Aorta (tissue), 5 donors: Measurements from ENCODE around the gene EXT2. TPM values are rescaled to one million over a fixed set of nuclear protein-coding genes. Genes with fewer than 3 reads are reported as not detected.

Source experiments
- ATAC-seq: fragments of 200-7000 bp; cut with Tn5 transposase; one replicate; pipeline ENCODE4 v1.9.1; 2022; ENCODE audit warnings: moderate library complexity; ENCODE audit not compliant: low FRiP score
- DNase-seq, 2 donors: peaks; one replicate each; pipeline ENCODE4 v3.0.0-alpha.2; 2020
- H3K27ac ChIP-seq, 2 donors: one replicate each; pipeline ENCODE4 v1.5.1; 2013; ENCODE audit warnings: low read length in 2 of 2, mild to moderate bottlenecking in 2 of 2, moderate library complexity in 2 of 2, control low read depth in 1 of 2, inconsistent platforms in 1 of 2, low read depth in 1 of 2
- H3K27me3 ChIP-seq, 2 donors: one replicate each; pipeline ENCODE4 v1.6.1; 2013; ENCODE audit warnings: control low read depth in 1 of 2, low read length in 1 of 2, mild to moderate bottlenecking in 1 of 2, moderate library complexity in 1 of 2; ENCODE audit not compliant: insufficient read depth in 2 of 2, control insufficient read depth in 1 of 2
- H3K36me3 ChIP-seq, 2 donors: one replicate each; pipeline ENCODE4 v1.6.1; 2013; ENCODE audit warnings: control low read depth in 1 of 2, low read length in 1 of 2, mild to moderate bottlenecking in 1 of 2; ENCODE audit not compliant: insufficient read depth in 2 of 2, control insufficient read depth in 1 of 2
- H3K4me1 ChIP-seq, 2 donors: one replicate each; pipeline ENCODE4 v1.6.1; 2013; ENCODE audit warnings: low read length in 2 of 2, control low read depth in 1 of 2, mild to moderate bottlenecking in 1 of 2, moderate library complexity in 1 of 2; ENCODE audit not compliant: insufficient read depth in 2 of 2, control insufficient read depth in 1 of 2
- H3K4me3 ChIP-seq, 2 donors: one replicate each; pipeline ENCODE4 v1.5.1; 2013; ENCODE audit warnings: low read length in 2 of 2, control low read depth in 1 of 2, mild to moderate bottlenecking in 1 of 2
- H3K9me3 ChIP-seq: one replicate; pipeline ENCODE4 v1.6.1; 2013; ENCODE audit warnings: mild to moderate bottlenecking, low read length; ENCODE audit not compliant: control insufficient read depth
- WGBS, 2 donors: extraction: QIAGEN DNeasy Blood & Tissue Kit; methylation state at CpG; one replicate each; pipeline ENCODE4 v1.1.7; 2013; 5-methylcytosine and 5-hydroxymethylcytosine counted together
- intact Hi-C, 2 donors: fragments of 100-400 bp; cut with DNase I; formaldehyde crosslinking; loops; one replicate each; pipeline versions ENCODE4 v1.14.2 to v1.15.0; 2022
- polyA plus RNA-seq, 2 donors: library from polyadenylated mRNA; stranded (reverse); fragments of 200-250 nt; gene quantifications; one replicate each; pipeline ENCODE4 v1.2.3, GENCODE V29; 2013
- total RNA-seq, 2 donors: library from RNA; stranded (reverse); fragmentation: NEBNext Ultra II Directional; extraction: Animal tissue kit (Norgen Biotek cat#: 25700); gene quantifications; one replicate each; pipeline ENCODE4 v1.2.1, GENCODE V29; 2021
- donor health status: healthy with polysubstance abuse.
- donor health status: Bipolar disorder and iron deficiency.
- donor health status: DM: no; HTN: no; CAD: no.
- donor health status: DM: no; HTN: no; CAD: no.
- donor health status: DM: yes; HTN: yes; CAD: no.

The EXT2 gene
- total and polyA plus RNA-seq, 4 donors, result 16.0 to 69.4 (median 51.6) TPM

DNA sequence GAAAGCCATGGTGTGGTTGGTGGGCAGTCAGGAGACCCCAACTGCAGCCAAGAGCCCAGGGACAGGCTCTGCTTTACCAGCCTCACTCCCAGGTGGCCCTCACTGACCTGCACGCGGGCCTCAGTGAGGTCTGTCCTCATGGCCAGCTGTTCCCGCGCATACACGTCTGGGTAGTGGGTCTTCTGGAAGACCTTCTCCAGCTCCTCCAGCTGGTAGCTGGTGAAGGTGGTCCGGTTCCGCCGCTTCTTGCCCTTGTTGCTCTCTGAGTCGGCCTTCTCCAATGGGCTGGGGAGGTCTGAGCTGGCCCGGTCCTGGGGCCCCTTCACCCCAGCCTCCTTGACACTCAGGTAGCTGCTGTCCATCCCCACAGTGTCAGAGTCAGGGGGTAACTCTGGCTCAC, 179.8 kb downstream of the EXT2 start:
- no peak overlapping the region for H3K27ac ChIP-seq
- H3K9me3 ChIP-seq, result no peaks in the 10 kb centered on the region
- ATAC-seq (no peak), DNase-seq (no peak)
- WGBS, 2 donors, result 91 to 96% methylated on average over 10 of the region's 10 CpGs
- no peaks in the 10 kb centered on the region for H3K27me3 ChIP-seq
- H3K4me1 ChIP-seq, result no peaks in the 10 kb centered on the region
- no peak overlapping the region for H3K4me3 ChIP-seq
- H3K36me3 ChIP-seq, result no peaks in the 10 kb centered on the region
- intact Hi-C loops, result no loop called here

- DNase-seq (no peak), ATAC-seq (no peak)
- H3K9me3 ChIP-seq, result no peaks in the 10 kb centered on the region
- H3K27me3 ChIP-seq, result no peaks in the 10 kb centered on the region
- H3K4me3 ChIP-seq, result no peak overlapping the region
- 85 to 89% methylated on average over 7 of the region's 7 CpGs for WGBS, 2 donors
- no peak overlapping the region for H3K27ac ChIP-seq
- intact Hi-C loops, result no loop called here
- no peaks in the 10 kb centered on the region for H3K4me1 ChIP-seq
- no peaks in the 10 kb centered on the region for H3K36me3 ChIP-seq
Measured at GRCh38 chr11:44275961-44276550, 180.6 kb downstream of the EXT2 start.

DNA sequence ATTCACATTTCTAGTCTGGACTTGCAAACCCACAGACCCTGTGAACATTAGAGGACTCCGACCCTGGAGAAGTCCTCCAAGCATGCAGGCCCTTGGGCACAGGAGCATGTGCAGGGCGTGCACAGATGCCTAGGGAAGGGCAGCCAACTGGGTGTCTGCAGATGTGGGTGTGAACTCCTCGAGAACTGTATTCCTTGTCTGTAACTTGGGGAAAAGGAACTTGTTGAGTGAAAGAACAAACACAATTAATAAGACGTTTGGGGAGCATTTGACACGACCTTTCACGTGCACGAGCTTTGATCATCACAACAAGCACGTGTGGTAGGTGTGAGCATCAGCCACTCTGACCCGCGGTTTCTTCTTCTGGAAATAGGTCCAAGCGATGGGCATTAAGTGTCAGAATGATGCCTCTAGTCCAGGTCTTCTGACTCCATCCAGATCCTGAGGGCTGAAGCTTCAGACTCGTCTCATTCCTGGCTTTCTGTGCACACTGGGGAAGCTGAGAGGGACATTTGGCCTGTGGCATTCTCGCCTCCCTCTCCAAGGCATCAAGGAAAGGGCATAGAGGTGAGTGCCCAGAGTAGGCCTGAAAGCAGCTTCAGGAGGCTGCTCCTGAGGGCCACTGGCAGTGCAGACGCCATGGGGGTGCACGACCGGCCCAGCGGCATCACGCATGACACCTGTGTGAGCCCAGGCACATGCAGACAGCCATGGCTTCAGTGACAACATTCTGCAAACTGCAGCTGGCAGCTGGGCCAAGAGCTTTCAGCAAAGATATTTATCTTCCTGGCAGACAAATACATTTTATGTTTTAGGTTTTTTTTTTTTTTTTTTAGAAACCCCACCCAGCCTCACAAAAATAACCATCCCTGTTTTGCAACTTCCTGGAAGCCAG, 182.0 kb downstream of the EXT2 start:
- H3K4me3 ChIP-seq, result no peak overlapping the region
- no peaks in the 10 kb centered on the region for H3K9me3 ChIP-seq
- WGBS, 2 donors, result 83 to 84% methylated on average over 18 of the region's 18 CpGs
- H3K27ac ChIP-seq, result no peak overlapping the region
- no peaks in the 10 kb centered on the region for H3K36me3 ChIP-seq
- H3K4me1 ChIP-seq, result no peaks in the 10 kb centered on the region
- intact Hi-C loops, result no loop called here
- ATAC-seq (no peak), DNase-seq (no peak)
- H3K27me3 ChIP-seq, result no peaks in the 10 kb centered on the region

DNA sequence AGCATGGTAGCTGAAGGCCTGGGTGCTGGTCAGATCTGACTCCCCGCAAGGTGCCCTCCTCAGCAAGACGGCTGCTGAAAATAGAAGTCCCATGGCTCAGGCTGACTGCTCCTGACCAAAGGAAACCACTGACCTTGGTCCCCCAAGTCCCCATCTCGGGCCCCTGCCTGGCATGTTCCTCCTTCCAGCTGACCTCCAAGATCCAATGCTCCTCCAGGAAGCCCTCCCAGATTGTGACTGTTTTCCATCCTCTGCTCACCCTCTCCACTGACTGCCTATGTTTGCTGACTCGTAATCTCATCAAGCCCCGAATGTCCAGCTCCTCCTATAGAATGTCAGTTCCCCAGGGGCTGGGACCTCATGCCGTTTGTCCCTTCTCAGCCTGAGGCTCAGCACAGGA, 184.0 kb downstream of the EXT2 start:
- H3K27ac ChIP-seq, result no peak overlapping the region
- ATAC-seq, result no peak
- intact Hi-C loops, result no loop called here
- H3K36me3 ChIP-seq, result no peaks in the 10 kb centered on the region
- WGBS, 2 donors, result 71 to 85% methylated on average over 6 of the region's 6 CpGs
- DNase-seq, result no peak
- no peak overlapping the region for H3K4me3 ChIP-seq
- H3K4me1 ChIP-seq, result no peaks in the 10 kb centered on the region
- H3K27me3 ChIP-seq, result no peaks in the 10 kb centered on the region
- no peaks in the 10 kb centered on the region for H3K9me3 ChIP-seq

DNA sequence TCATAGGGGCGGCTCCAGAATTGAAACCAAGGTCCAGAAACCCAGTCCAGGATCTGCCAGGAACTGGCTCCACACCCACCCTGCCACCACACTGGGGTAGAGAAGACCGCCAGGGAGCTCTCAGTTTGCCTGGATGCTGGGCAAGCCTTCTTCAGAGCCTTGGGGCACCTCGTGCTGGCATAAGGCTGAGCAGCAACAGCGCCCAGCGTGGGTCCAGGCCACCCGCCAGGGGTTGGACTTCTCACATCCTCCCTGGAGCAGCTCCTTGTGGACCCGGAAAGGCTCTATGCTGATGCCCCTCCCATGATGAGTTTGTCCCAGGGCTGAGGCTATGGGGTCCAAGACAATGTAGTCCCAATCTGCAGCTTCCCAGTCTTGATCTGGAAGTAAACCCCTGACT, 184.8 kb downstream of the EXT2 start:
- H3K27ac ChIP-seq, result no peak overlapping the region
- no peaks in the 10 kb centered on the region for H3K27me3 ChIP-seq
- H3K4me3 ChIP-seq, result no peak overlapping the region
- H3K9me3 ChIP-seq, result no peaks in the 10 kb centered on the region
- no peaks in the 10 kb centered on the region for H3K4me1 ChIP-seq
- H3K36me3 ChIP-seq, result no peaks in the 10 kb centered on the region
- 86 to 88% methylated on average over 7 of the region's 7 CpGs for WGBS, 2 donors
- no peak for ATAC-seq
- intact Hi-C loops, result loop anchor here in 1 of 2 donors (10.0 kb wide), 1 partner anchor 145 kb away; no protein-coding TSS in a partner anchor
- no peak for DNase-seq

GRCh38 chr11:44281151-44281550, 185.7 kb downstream of the EXT2 start:
- H3K4me3 ChIP-seq, result no peak overlapping the region
- intact Hi-C loops, result loop anchor here in 1 of 2 donors (10.0 kb wide), 1 partner anchor 146 kb away; no protein-coding TSS in a partner anchor
- no peak for ATAC-seq
- no peaks in the 10 kb centered on the region for H3K4me1 ChIP-seq
- H3K27ac ChIP-seq, result no peak overlapping the region
- no peak for DNase-seq
- no peaks in the 10 kb centered on the region for H3K9me3 ChIP-seq
- 97% methylated on average over 9 of the region's 9 CpGs for WGBS, 2 donors
- no peaks in the 10 kb centered on the region for H3K36me3 ChIP-seq
- no peaks in the 10 kb centered on the region for H3K27me3 ChIP-seq

GRCh38 chr11:44282620-44283019, 187.1 kb downstream of the EXT2 start:
- intact Hi-C loops, result loop anchor here in 1 of 2 donors (10.0 kb wide), 1 partner anchor 148 kb away; no protein-coding TSS in a partner anchor
- H3K9me3 ChIP-seq, result no peaks in the 10 kb centered on the region
- 89% methylated on average over 5 of the region's 5 CpGs for WGBS, 2 donors

DNA sequence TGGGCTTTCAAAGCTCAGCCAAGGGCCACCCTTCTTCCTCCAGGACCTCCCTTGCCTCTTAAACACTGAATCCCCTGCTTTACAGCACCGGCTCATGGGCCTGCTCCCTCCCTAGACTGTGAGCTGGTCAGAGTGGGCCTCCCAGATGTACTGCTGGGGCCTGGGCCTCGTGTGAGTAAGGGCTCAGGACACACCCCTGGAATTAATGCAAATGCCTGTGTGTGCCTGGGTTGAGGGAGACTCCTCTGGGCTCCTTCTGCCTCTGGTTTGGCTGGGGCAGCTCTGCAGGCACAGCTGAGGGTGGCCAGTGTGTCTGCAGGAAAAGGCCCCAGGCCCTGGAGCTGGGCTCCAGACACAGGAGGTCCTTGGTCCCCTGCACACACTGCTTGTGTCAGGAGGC, 190.3 kb downstream of the EXT2 start:
- Histone ChIP-seq H3K9me3 (no peaks in the 10 kb centered on the region), H3K4me3 (no peak overlapping the region), H3K36me3 (no peaks in the 10 kb centered on the region), H3K4me1 (no peaks in the 10 kb centered on the region), H3K27me3 (no peaks in the 10 kb centered on the region), H3K27ac (no peak overlapping the region)
- intact Hi-C loops, result loop anchor here (1.0 to 10.0 kb wide), 3 partner anchors 151 to 253 kb away; no protein-coding TSS in a partner anchor
- 69 to 83% methylated on average over 2 of the region's 2 CpGs for WGBS, 2 donors
- no peak for ATAC-seq
- DNase-seq, result no peak

More at GRCh38 chr11:44282620-44283019, 187.1 kb downstream of the EXT2 start:
- Histone ChIP-seq H3K36me3 (no peaks in the 10 kb centered on the region), H3K27ac (no peak overlapping the region), H3K4me1 (no peaks in the 10 kb centered on the region), H3K4me3 (no peak overlapping the region), H3K27me3 (no peaks in the 10 kb centered on the region)
- DNase-seq (no peak), ATAC-seq (no peak)
